Right atrium auricular region (tissue), 2 donors: Measurements from ENCODE around the gene UGT1A4. TPM values are rescaled to one million over a fixed set of nuclear protein-coding genes. Genes with fewer than 3 reads are reported as not detected.

Experiments used
- DNase-seq: peaks from one replicate; pipeline ENCODE4 v3.0.0-alpha.2; 2019; ENCODE audit warnings: low spot score
- H3K27ac ChIP-seq, 2 donors: fragments of 200-600 bp; sonication (generic); 1 replicate in 1 of 2; 2 replicates in 1 of 2; pipeline ENCODE4 v1.5.1; 2016 to 2019
- H3K27me3 ChIP-seq, 2 donors: fragments of 200-600 bp; sonication (generic); one replicate each; pipeline versions ENCODE4 v1.5.1 to v1.6.0; 2017 to 2019
- H3K36me3 ChIP-seq: fragments of 200-600 bp; sonication (generic); one replicate; pipeline ENCODE4 v1.5.1; 2016
- H3K4me1 ChIP-seq, 2 donors: fragments of 200-600 bp; sonication (generic); one replicate each; pipeline versions ENCODE4 v1.5.1 to v1.6.0; 2017 to 2019
- H3K4me3 ChIP-seq, 2 donors: fragments of 200-600 bp; sonication (generic); 1 replicate in 1 of 2; 2 replicates in 1 of 2; pipeline ENCODE4 v1.5.1; 2017 to 2019; ENCODE audit warnings: mild to moderate bottlenecking in 1 of 2, moderate library complexity in 1 of 2
- H3K9me3 ChIP-seq, 2 donors: fragments of 200-600 bp; sonication (generic); one replicate each; pipeline ENCODE4 v1.5.1; 2019
- total RNA-seq, 2 donors: library from RNA; depleted of rRNA; stranded (reverse); fragments of >200 nt; gene quantifications; one replicate each; pipeline ENCODE4 v1.1.0, GENCODE V29; 2016
- TF ChIP-seq, protein P1 (sequence below), 2 donors: fragments of 200-600 bp; sonication (generic); IDR thresholded peaks; one replicate each; pipeline ENCODE4 v1.5.1; 2019; ENCODE audit warnings: antibody characterized with exemption in 2 of 2

Gene UGT1A4
- total RNA-seq, 2 donors from 2014 or later: not detected

DNA sequence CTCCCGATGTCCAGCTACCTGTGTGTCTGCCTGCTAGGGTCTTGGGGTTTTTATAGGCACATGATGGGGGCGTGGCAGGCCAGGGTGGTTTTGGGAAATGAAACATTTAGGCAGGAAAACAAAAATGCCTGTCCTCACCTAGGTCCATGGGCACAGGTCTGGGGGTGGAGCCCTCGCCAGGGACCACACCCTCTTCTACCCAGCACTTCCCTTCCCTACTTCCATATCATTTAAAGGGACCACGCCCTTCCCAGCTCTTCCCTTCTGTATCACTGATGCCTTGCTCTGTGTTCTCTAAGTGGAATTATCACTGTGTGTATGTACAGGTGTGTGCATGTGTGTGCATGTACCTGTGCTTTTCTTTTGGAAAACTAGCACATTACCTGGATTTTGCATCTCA lies 47.9 kb downstream of the UGT1A4 start:
- Histone ChIP-seq H3K4me3 (no peak overlapping the region), H3K27me3 (no peaks in the 10 kb centered on the region), H3K36me3 (no peaks in the 10 kb centered on the region), H3K4me1 (no peaks in the 10 kb centered on the region), H3K27ac (no peak overlapping the region), H3K9me3 (no peaks in the 10 kb centered on the region)
- no peak for DNase-seq
- TF ChIP-seq, protein P1, sequence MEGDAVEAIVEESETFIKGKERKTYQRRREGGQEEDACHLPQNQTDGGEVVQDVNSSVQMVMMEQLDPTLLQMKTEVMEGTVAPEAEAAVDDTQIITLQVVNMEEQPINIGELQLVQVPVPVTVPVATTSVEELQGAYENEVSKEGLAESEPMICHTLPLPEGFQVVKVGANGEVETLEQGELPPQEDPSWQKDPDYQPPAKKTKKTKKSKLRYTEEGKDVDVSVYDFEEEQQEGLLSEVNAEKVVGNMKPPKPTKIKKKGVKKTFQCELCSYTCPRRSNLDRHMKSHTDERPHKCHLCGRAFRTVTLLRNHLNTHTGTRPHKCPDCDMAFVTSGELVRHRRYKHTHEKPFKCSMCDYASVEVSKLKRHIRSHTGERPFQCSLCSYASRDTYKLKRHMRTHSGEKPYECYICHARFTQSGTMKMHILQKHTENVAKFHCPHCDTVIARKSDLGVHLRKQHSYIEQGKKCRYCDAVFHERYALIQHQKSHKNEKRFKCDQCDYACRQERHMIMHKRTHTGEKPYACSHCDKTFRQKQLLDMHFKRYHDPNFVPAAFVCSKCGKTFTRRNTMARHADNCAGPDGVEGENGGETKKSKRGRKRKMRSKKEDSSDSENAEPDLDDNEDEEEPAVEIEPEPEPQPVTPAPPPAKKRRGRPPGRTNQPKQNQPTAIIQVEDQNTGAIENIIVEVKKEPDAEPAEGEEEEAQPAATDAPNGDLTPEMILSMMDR (IDR thresholded peaks at IDR 0.05): no peak

DNA sequence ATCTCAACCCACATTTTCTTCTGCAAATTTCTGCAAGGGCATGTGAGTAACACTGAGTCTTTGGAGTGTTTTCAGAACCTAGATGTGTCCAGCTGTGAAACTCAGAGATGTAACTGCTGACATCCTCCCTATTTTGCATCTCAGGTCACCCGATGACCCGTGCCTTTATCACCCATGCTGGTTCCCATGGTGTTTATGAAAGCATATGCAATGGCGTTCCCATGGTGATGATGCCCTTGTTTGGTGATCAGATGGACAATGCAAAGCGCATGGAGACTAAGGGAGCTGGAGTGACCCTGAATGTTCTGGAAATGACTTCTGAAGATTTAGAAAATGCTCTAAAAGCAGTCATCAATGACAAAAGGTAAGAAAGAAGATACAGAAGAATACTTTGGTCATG lies 49.5 kb downstream of the UGT1A4 start:
- no peaks in the 10 kb centered on the region for H3K4me1 ChIP-seq
- no peak overlapping the region for H3K4me3 ChIP-seq
- no peaks in the 10 kb centered on the region for H3K36me3 ChIP-seq
- no peak for DNase-seq
- no peaks in the 10 kb centered on the region for H3K27me3 ChIP-seq
- TF ChIP-seq, protein P1 (IDR thresholded peaks at IDR 0.05): no peak
- no peaks in the 10 kb centered on the region for H3K9me3 ChIP-seq
- no peak overlapping the region for H3K27ac ChIP-seq

DNA sequence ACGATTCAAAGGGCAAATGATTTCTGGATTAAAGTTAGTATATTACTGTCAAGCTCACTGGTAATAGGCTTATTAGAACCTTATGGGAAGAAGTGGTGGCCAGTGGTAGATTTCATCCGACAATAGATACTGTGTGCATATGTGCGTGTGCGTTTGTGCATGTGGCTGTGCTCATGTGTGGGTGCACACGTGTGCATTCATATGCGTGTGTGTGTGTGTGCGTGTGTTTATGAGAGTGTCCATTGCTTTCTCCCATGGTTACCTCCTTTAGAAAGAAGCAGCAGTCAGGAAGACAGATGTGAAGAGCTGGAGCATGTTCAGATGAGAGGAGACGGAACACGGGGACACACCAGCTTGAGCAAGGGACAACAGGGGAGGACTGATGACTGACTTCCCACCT lies 50.7 kb downstream of the UGT1A4 start:
- DNase-seq: no peak
- Histone ChIP-seq H3K4me3 (no peak overlapping the region), H3K27ac (no peak overlapping the region), H3K4me1 (no peaks in the 10 kb centered on the region), H3K9me3 (no peaks in the 10 kb centered on the region), H3K27me3 (no peaks in the 10 kb centered on the region), H3K36me3 (no peaks in the 10 kb centered on the region)
- TF ChIP-seq, protein P1 (IDR thresholded peaks at IDR 0.05): no peak

DNA sequence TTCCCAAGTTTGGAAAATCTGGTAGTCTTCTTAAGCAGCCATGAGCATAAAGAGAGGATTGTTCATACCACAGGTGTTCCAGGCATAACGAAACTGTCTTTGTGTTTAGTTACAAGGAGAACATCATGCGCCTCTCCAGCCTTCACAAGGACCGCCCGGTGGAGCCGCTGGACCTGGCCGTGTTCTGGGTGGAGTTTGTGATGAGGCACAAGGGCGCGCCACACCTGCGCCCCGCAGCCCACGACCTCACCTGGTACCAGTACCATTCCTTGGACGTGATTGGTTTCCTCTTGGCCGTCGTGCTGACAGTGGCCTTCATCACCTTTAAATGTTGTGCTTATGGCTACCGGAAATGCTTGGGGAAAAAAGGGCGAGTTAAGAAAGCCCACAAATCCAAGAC lies 53.6 kb downstream of the UGT1A4 start:
- TF ChIP-seq, protein P1 (IDR thresholded peaks at IDR 0.05): no peak
- Histone ChIP-seq H3K4me3 (no peak overlapping the region), H3K36me3 (no peaks in the 10 kb centered on the region), H3K4me1 (no peaks in the 10 kb centered on the region), H3K27me3 (no peaks in the 10 kb centered on the region), H3K9me3 (peaks cover 0 to 8% of the 10 kb centered on the region in 2 donors), H3K27ac (no peak overlapping the region)
- no peak for DNase-seq

DNA sequence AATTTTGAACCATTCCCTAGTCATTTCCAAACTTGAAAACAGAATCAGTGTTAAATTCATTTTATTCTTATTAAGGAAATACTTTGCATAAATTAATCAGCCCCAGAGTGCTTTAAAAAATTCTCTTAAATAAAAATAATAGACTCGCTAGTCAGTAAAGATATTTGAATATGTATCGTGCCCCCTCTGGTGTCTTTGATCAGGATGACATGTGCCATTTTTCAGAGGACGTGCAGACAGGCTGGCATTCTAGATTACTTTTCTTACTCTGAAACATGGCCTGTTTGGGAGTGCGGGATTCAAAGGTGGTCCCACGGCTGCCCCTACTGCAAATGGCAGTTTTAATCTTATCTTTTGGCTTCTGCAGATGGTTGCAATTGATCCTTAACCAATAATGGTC lies 54.0 kb downstream of the UGT1A4 start:
- no peaks in the 10 kb centered on the region for H3K27me3 ChIP-seq
- H3K9me3 ChIP-seq: peaks cover 0 to 10% of the 10 kb centered on the region in 2 donors
- H3K4me3 ChIP-seq: no peak overlapping the region
- no peaks in the 10 kb centered on the region for H3K4me1 ChIP-seq
- TF ChIP-seq, protein P1 (IDR thresholded peaks at IDR 0.05): no peak
- no peak for DNase-seq
- no peaks in the 10 kb centered on the region for H3K36me3 ChIP-seq
- no peak overlapping the region for H3K27ac ChIP-seq

DNA sequence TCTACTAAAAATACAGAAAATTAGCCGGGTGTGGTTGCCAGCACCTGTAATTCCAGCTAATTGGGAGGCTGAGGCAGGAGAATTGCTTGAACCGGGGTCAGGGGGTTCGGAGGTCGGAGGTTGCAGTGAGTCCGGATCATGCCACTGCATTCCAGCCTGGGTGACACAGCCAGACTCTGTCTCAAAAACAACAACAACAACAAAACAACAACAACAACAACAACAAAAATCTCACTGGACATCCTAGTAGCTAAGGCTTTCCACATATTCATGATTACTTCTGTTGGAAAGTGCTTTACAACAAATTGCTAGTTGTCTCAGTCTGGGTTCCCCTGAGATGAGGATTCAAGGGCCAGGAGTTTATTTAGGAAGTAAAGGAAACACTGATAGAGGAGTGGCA lies 55.3 kb downstream of the UGT1A4 start:
- no peaks in the 10 kb centered on the region for H3K36me3 ChIP-seq
- no peak for DNase-seq
- H3K27ac ChIP-seq: no peak overlapping the region
- H3K4me1 ChIP-seq: no peaks in the 10 kb centered on the region
- no peak overlapping the region for H3K4me3 ChIP-seq
- H3K9me3 ChIP-seq: peaks cover 0 to 10% of the 10 kb centered on the region in 2 donors
- TF ChIP-seq, protein P1 (IDR thresholded peaks at IDR 0.05): no peak
- H3K27me3 ChIP-seq: no peaks in the 10 kb centered on the region
